K562 (cell line): Measurements from ENCODE around the gene AGPAT3.

ENCODE experiments used
- BHLHE40 ChIP-seq: IDR thresholded peaks from 2 replicates; pipeline ENCODE4 v1.6.1; 2011; ENCODE audit warnings: low read length, improper control_type of control experiment
- BMI1 ChIP-seq: fragments of 150-350 bp; IDR thresholded peaks from 2 replicates; pipeline ENCODE4 v1.6.1; 2014; ENCODE audit warnings: low read length
- FOXK1 ChIP-seq: sonication (generic); formaldehyde crosslinking; IDR thresholded peaks from 2 replicates; pipeline ENCODE4 v1.8.0; 2022; ENCODE audit warnings: missing genetic modification reagents, mild to moderate bottlenecking, borderline replicate concordance
- HNRNPL ChIP-seq: fragments of 200-400 bp; formaldehyde crosslinking; IDR thresholded peaks from 2 replicates; pipeline ENCODE4 v1.6.1; 2017; ENCODE audit warnings: low read depth, mild to moderate bottlenecking, low read length
- MAFG ChIP-seq: fragments of 450-650 bp; conservative IDR thresholded peaks from 2 replicates; pipeline ENCODE4 v1.6.1; 2016; ENCODE audit warnings: missing genetic modification characterization, missing compliant biosample characterization
- NR3C1 ChIP-seq: sonication (generic); formaldehyde crosslinking; IDR thresholded peaks from 2 replicates; pipeline ENCODE4 v1.8.1; 2022; ENCODE audit warnings: missing genetic modification reagents
- POLR2AphosphoS5 ChIP-seq: IDR thresholded peaks from 2 replicates; pipeline ENCODE4 v1.6.1; 2011; ENCODE audit warnings: mild to moderate bottlenecking, low read depth, low read length, moderate library complexity; ENCODE audit not compliant: control insufficient read depth, insufficient read depth
- ZNF551 ChIP-seq: fragments of 250-450 bp; sonication (Bioruptor Pico); IDR thresholded peaks from 2 replicates; pipeline ENCODE4 v1.5.0; 2021; ENCODE audit warnings: mild to moderate bottlenecking, moderate library complexity
- ZNF668 ChIP-seq: fragments of 250-450 bp; sonication (Bioruptor Pico); IDR thresholded peaks from 2 replicates; pipeline ENCODE4 v1.8.0; 2022; ENCODE audit warnings: mild to moderate bottlenecking, inconsistent platforms
- TF ChIP-seq, protein P1 (sequence below), 3 experiments: IDR thresholded peaks in 2 of 3; conservative IDR thresholded peaks in 1 of 3; 2 replicates each; pipeline ENCODE4 v1.5.1; 2011 to 2012; ENCODE audit warnings: low read length in 3 of 3, mild to moderate bottlenecking in 3 of 3, control low read depth in 2 of 3, improper control_type of control experiment in 1 of 3, inconsistent platforms in 1 of 3, low read depth in 1 of 3, mixed read lengths in 1 of 3, moderate library complexity in 1 of 3; ENCODE audit not compliant: insufficient read depth in 2 of 3
- TF ChIP-seq, protein P2 (sequence below), 2 experiments: fragments of 450-650 bp in 1 of 2; sonication (generic) in 1 of 2; formaldehyde crosslinking; conservative IDR thresholded peaks; 2 replicates each; pipeline versions ENCODE4 v1.4.0 to v1.8.1; 2020 to 2022; ENCODE audit warnings: mild to moderate bottlenecking in 1 of 2, missing genetic modification reagents in 1 of 2
- TF ChIP-seq, protein P3 (sequence below): sonication (generic); formaldehyde crosslinking; IDR thresholded peaks from 2 replicates; pipeline ENCODE4 v1.5.0; 2020; ENCODE audit warnings: missing genetic modification reagents
- TF ChIP-seq, protein P4 (sequence below): sonication (generic); formaldehyde crosslinking; IDR thresholded peaks from 2 replicates; pipeline ENCODE4 v1.8.0; 2022; ENCODE audit warnings: missing genetic modification reagents, mild to moderate bottlenecking, borderline replicate concordance

DNA sequence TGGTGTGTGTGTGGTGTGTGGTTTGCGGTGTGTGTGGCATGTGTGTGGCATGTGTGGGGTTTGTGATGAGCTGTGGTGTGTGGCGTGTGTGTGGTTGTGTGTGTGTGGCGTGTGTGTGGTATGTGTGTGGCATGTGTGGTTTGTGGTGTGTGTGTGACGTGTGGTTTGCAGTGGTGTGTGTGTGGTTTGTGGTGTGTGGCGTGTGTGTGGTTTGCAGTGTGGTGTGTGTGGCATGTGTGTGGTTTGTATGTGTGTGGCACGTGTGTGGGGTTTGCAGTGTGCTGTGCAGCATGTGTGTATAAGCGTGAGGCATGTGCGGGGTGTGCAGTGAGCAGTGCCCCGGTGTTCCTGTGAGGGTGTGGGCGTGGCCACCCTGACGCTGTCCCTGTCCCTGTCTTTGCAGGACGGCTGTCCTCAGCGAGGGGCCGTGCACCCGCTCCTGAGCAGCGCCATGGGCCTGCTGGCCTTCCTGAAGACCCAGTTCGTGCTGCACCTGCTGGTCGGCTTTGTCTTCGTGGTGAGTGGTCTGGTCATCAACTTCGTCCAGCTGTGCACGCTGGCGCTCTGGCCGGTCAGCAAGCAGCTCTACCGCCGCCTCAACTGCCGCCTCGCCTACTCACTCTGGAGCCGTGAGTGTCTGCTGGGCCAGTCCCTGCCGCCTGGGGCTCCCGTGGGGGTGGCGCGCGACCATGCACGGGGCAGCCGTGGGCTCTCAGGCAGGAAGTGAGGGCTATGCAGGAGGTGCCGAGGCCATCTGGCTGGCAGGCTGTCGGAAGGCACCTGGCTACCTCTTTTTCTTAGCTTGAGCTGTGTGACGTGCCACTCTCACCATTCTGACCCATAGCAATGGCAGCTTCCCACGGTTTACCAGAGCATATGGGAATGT, 94.5 kb downstream of the AGPAT3 start:
- no peak for TF ChIP-seq BMI1
- TF ChIP-seq BHLHE40: no peak
- TF ChIP-seq HNRNPL: no peak
- TF ChIP-seq, protein P1, sequence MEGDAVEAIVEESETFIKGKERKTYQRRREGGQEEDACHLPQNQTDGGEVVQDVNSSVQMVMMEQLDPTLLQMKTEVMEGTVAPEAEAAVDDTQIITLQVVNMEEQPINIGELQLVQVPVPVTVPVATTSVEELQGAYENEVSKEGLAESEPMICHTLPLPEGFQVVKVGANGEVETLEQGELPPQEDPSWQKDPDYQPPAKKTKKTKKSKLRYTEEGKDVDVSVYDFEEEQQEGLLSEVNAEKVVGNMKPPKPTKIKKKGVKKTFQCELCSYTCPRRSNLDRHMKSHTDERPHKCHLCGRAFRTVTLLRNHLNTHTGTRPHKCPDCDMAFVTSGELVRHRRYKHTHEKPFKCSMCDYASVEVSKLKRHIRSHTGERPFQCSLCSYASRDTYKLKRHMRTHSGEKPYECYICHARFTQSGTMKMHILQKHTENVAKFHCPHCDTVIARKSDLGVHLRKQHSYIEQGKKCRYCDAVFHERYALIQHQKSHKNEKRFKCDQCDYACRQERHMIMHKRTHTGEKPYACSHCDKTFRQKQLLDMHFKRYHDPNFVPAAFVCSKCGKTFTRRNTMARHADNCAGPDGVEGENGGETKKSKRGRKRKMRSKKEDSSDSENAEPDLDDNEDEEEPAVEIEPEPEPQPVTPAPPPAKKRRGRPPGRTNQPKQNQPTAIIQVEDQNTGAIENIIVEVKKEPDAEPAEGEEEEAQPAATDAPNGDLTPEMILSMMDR (IDR thresholded peaks at IDR 0.05 in 2 of 3, conservative IDR thresholded peaks at IDR 0.05 in 1 of 3; ENCODE audit: insufficient read depth in 2 of 3, low read depth in 1 of 3, low read length in 3 of 3): no peak
- TF ChIP-seq, protein P2, sequence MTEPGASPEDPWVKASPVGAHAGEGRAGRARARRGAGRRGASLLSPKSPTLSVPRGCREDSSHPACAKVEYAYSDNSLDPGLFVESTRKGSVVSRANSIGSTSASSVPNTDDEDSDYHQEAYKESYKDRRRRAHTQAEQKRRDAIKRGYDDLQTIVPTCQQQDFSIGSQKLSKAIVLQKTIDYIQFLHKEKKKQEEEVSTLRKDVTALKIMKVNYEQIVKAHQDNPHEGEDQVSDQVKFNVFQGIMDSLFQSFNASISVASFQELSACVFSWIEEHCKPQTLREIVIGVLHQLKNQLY (CRISPR knock-in tag; conservative IDR thresholded peaks at IDR 0.05): no peak
- no peak for TF ChIP-seq ZNF668 (CRISPR knock-in tag)
- no peak for TF ChIP-seq ZNF551 (CRISPR knock-in tag)
- TF ChIP-seq, protein P3, sequence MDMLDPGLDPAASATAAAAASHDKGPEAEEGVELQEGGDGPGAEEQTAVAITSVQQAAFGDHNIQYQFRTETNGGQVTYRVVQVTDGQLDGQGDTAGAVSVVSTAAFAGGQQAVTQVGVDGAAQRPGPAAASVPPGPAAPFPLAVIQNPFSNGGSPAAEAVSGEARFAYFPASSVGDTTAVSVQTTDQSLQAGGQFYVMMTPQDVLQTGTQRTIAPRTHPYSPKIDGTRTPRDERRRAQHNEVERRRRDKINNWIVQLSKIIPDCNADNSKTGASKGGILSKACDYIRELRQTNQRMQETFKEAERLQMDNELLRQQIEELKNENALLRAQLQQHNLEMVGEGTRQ: no peak
- no peak for TF ChIP-seq NR3C1 (CRISPR knock-in tag)
- TF ChIP-seq, protein P4, sequence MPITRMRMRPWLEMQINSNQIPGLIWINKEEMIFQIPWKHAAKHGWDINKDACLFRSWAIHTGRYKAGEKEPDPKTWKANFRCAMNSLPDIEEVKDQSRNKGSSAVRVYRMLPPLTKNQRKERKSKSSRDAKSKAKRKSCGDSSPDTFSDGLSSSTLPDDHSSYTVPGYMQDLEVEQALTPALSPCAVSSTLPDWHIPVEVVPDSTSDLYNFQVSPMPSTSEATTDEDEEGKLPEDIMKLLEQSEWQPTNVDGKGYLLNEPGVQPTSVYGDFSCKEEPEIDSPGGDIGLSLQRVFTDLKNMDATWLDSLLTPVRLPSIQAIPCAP: no peak
- TF ChIP-seq FOXK1 (CRISPR knock-in tag): no peak
- TF ChIP-seq POLR2AphosphoS5: no peak
- TF ChIP-seq MAFG (tag): no peak
